Stimulated activated CD8-positive, alpha-beta memory T cell treated with anti-CD3 and anti-CD28 coated beads, Interleukin-15, amount 100 ng/mL, for 1 hour (primary cell): ENCODE measurements around the gene MYOM1.
A peak's percentile ranks its signal among the peaks of the same experiment; 100 is the strongest.
"Not testable (repeated sequence)": the region's sequence is repeated elsewhere in the genome, so short reads cannot be mapped to it uniquely, and the experiment has no call there.

Experiments
- DNase-seq: peaks from one replicate; pipeline ENCODE4 v3.0.0-alpha.2; 2020; ENCODE audit warnings: low read depth

MYOM1 gene

GRCh38 chr18:3248658-3249359 lies 29.0 kb upstream of the MYOM1 start:
- no peak for DNase-seq

- no peak for DNase-seq
Observed at GRCh38 chr18:3248062-3248657, 28.4 kb upstream of the MYOM1 start.

DNA sequence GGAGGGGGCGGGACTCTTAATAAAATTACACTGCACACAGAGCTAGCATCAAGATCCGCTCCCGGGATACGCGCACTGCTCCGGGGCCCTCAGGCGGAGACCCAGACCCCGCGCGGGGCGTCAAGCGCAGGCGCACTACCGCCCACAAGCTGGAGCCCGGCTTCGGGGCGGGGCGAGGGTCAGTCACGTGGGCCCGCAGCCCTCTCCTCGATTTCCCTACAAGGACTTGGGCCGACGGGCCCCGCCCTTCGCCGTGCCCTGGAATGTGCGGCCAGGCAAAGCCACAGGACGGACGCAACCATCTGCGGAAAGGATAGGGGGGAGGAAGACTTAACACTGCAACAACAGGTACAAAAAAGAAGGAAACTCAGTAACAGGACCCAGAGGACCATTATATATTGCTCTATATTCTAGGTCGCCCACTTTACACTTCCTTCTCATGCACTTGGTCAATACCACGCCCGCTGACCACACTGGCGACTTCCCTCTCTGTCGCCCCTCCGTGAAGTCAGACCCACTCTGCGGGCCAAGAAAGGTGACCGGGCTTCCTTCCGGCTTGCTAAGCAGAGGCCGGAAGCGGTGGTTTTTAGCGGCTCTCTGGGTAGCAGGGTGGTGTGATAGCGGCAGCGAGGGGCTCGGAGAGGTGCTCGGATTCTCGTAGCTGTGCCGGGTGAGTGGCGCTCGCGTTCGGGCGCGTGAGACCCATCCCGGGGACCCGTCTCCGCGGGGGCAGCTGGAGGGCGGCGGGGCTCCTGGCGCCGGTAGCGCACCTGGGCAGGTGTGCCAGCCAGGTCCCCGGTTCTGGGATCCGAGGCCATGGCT lies 27.7 kb upstream of the MYOM1 start, which contains the start of gene MYL12A:
Gene MYL12A, plus strand, starts transcription at position 562 of the 822 bp plus-strand sequence. CDS start 5,447 bp downstream, outside the sequence.
- DNase-seq, result peak; percentile 79

DNA sequence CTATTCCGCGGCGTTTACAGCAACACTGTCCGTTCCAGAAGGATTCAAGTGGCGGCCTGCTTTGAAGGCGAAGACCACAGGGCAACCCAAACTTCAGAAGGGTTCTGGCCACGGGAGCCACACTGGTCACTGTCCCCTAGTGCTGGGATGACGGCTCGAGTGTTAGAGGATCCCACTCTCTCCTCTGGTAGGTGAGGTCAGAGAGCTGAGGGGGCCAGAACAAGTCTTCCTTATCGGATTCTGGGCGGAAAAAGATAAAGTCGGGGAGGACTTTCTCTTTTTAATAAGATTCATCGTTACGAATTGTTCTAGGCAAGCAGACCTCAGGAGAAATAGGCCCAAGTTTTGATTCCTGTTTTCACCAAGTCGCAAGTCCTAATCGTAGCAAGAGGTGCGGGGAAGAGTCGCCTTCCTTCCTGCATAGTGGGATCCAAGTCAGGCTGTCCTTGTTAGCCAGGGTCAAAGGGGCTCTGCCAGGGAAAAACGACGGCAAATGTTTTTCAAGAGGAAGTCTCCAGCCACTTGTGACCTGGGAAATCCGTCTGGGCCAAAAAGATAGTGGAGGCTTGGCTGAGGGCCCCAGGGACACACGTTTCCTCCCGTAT lies 27.0 kb upstream of the MYOM1 start:
- DNase-seq, result no peak

DNA sequence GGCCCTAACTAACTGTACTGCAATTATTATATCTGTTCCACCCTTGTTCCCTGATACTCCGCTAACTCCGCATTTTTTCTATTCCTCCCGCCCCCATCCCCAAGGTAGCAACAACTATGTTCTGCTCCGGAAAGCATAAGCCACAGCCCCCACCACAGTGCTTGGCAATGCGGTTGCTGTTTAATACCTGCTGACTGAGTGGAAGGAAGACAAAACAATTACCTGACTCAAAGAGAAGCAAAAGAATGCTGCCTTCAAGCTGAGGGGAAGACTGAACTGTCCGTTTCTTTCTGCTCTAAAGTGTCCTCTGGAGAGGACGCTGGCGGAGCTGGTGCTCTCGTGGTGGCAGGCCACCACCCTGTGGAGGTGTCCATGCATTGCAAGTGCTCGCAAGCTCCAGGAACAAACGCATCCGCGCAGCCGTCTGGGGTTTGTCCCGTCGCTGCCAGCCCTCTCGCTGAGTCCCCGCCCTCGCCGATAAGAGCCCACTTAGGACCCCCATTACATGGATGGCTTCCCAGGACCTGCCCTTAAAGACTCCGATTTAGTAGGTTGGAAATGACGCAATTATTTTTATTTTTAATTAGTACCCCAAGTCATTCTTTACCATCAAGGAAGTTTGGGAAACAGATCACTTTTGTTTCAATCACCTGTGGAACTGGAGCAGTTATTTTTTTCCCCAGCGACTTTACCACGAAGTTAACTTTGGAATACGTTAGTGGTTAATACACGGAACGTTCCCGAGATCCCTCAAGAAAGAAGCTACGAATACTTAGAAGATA lies 26.3 kb upstream of the MYOM1 start:
- peak; percentile 54 for DNase-seq

DNA sequence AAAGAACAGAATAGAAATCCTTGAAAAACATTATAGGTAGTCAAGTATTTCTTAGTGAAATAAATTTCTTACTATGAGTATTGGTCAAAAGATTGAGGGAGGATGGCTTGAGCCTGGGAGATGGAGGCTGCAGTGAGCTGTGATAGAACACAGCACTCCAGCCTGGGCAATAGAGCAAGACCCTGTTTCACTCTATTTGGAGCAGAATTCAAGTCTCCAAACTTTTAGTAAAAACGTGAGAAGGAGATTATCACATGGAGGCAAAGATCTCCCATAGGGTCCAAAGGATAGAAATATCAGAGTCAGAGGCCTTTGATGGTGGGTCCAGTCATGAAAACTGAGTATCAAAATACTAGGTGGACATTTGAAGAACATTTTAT lies 25.4 kb upstream of the MYOM1 start:
- no peak for DNase-seq

GRCh38 chr18:3238742-3239141 lies 19.0 kb upstream of the MYOM1 start:
- no peak for DNase-seq

- no peak for DNase-seq
Observed at GRCh38 chr18:3236470-3236869, 16.7 kb upstream of the MYOM1 start.

GRCh38 chr18:3235846-3236245 lies 16.1 kb upstream of the MYOM1 start:
- no peak for DNase-seq

DNA sequence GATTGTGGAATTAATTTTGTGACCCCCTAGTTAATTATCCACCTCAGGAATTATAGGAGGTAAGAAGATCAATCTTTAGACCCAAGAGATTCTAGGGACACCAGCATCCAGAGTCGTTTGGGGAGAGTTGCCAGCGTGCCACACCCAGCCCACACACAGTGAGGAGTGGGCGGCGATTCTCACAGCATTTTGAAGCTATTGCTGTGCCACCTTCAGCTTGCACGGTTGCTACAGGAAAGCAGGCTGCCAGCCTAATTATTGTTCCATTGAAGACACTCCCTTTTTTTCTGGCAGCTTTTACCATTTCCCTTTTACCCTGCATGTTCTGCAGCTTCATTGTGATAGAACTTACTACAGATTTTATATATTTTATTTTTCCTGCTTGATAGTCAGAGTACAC lies 14.7 kb upstream of the MYOM1 start:
- no peak for DNase-seq

GRCh38 chr18:3233433-3234168 lies 13.8 kb upstream of the MYOM1 start:
- DNase-seq, result no peak

DNA sequence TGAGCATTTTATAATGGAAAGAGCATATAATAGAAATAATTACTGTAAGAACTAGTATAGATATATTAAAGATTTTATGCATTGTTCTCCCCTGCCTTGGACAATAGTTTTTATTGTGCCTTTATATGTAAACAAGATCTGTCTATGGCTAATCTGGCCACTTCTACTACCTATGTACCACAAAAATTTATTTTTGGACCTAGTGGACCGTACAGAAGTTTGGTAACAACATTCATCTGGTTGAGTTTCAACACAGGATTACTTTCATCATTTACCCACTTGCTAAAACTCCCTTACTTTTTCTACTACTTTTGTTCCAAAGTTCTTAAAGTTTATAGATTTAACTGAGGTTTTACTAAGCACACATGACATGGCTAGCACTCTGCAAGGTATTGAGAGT lies 13.2 kb upstream of the MYOM1 start:
- no peak for DNase-seq

DNA sequence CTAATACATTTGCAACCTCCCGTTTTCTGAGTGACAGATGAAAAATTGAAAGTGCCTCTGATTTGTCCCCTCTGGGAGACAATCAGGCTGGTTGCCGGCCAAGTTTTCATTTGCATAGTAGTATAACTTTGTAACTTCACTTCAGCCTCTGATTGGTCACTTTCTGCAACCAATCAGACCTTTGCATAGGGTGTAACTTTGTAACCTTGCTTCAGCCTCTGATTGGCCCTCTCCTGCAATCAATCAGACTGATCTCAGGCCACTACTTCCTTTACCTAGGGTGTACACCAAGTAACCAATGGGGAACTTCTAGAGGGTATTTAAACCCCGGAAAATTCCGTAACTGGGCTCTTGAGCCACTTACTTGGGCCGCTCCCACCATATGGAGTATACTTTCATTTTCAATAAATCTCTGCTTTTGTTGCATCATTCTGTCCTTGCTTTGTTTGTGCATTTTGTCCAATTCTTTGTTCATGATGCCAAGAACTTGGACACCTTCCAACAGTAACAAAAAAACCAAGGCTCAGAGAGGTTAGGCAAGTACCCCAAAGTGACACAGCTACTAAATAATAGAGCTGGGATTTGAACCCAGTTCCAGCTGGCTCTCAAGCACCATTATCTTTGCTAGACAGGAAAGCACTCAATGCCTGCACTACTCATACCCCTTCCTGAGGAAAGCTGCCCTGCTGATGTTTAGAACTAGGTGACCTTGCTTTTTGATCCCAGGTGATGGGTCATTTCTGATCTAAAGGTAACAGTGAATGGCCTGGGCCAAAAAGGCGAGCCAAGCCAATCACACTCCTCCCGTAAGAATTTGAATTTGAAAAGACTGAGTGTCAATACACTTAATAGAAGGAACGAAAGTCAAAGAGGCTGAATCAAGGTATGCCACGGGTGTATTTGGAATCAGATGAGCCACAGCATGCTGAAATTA lies 10.9 kb upstream of the MYOM1 start:
- no peak for DNase-seq

DNA sequence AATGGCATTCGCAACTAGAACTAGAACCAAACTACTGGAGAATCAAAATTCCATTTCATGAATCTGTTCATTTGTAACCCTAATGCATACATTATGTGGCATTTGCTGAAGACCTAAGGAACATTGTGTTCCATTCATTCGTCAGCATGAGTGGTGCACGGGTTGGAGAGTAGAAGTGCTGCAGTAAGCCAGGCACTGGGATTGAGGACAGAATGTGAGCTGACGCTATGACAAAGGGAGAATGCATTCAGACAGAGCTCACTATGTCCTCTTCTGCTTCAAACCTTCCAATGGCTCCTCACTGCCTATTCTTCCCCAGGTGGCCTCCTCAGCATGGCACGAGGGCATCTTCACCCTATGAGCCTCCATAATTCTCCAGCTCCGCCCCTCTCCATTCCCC lies 6.3 kb upstream of the MYOM1 start:
- DNase-seq, result no peak

DNA sequence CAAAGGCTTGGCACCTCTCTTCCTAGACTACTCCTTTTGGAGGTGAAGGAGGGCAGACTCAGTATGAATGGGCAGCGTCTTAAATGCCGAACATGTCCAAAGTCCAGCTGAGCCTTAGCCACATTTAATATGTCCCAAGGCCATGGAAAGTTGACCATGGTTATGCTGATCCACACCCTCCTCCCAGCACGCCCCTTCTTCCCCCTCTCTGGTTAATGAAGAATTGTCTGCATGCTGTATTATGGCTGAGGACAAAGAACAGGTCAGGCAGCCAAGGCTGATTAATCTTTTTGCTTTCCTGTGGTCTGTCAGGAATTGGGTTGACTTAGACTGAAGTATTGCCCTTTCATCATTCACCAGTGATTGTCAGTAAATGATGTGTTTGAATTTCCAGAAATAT lies 5.8 kb upstream of the MYOM1 start:
- no peak for DNase-seq

- no peak for DNase-seq
Observed at GRCh38 chr18:3224223-3224622, 4.5 kb upstream of the MYOM1 start.

DNA sequence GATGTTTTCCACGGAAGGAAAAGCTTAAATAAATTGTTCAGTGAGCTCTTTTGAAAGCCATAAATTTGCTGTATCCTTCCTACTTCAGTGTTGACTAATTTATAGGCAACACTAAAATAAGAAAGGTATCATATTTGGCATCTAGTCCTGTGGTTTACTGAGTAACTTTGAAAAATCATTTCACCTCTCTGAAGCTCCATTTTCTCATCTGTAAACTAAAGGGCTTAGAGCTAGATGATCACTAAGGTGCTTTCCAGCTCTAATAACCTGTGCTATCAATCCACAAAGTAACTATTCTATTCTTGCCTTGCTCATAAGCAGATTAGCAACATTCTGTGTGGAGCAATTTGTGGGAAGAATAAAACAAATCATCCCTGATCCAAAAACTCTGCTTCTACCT lies 3.6 kb upstream of the MYOM1 start:
- no peak for DNase-seq

- no peak for DNase-seq
Observed at GRCh38 chr18:3221496-3221895, 1.7 kb upstream of the MYOM1 start.

GRCh38 chr18:3220868-3221267 lies 1.1 kb upstream of the MYOM1 start:
- not testable (repeated sequence) for DNase-seq

- no peak for DNase-seq
Observed at GRCh38 chr18:3219241-3219630, 532 bp downstream of the MYOM1 start.
